Inflammatory macrophage treated with lipopolysaccharide for 4 hours (primary cell): ENCODE results near the gene SFMBT1.

ENCODE experiments used
- DNase-seq: peaks from one replicate; pipeline ENCODE4 v3.0.0-alpha.2; 2020

The SFMBT1 gene

DNA sequence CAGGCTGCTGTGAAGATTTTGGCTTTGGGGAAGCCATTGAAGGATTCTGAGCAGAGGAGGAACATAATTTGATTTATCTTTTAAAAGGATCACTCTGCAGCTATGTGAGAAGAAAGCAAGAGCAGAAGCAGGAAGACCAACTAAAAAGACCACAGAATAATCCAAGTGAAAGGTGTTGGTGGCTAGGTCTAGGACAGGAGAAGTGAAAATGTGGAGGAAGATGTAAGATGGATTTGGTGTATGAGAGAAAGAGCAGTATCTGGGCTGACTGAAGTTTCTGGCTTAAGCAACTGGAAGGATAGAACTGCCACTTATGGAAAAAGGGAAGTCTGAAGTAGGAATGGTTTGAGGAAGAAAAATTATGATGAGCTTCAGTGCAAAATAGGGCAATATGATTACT is 62.0 kb downstream of the SFMBT1 start:
- DNase-seq = peak; percentile 33

- peak; percentile 59 for DNase-seq
Observed at GRCh38 chr3:52983336-52983807, 62.5 kb downstream of the SFMBT1 start.

DNA sequence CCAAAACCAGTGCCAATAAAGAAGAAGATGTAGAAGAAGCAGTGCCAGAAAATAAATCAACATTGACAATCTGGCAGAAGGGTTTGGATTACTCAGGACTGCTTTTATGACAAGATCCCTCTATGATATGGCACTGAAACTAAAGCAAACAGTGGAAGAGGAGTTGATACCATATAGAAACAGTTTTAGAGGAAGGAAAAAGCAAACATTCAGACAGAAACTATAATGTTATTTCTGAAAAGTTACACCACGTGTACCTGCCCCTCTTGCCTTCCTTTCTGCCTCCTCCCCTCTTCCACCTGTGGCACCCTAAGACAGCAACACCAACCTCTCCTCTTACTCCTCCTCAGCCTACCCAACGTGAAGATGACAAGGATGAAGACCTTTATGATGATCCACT is 63.0 kb downstream of the SFMBT1 start:
- DNase-seq = peak; percentile 7

DNA sequence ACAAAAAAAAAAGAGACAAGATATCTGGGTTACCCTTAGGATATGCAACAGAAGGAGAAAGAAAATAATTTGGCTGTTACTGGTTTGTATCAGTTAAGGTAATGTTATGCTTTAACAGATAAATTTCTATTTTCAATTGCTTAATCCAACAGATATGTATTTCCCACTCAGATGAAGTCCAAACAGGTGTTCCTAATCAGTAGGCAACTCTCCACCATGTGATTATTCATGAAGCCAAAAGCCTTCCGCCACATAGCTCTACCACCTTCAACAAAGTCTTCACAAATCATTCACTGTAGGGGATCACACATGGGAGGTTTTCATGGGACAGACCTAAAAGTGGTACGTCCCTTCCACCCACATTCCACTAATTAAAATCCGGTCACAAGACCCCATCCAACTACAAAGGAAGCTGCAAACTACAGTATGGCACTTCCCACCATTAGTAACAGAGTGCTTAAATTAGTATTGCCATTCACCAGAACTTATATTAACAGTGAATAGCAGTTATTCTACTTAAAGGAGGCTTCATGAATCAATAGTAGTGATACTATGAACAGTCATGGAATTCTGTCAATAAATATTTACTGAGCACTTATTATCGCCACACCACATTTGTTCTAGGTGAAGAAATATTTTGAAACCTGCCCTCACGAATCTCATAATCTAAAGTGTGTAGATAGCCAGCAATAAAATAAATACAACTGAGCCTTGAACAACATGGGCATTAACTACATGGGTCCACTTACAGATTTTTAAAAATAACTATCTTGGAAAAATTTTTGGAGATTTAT is 66.5 kb downstream of the SFMBT1 start:
- no peak for DNase-seq

DNA sequence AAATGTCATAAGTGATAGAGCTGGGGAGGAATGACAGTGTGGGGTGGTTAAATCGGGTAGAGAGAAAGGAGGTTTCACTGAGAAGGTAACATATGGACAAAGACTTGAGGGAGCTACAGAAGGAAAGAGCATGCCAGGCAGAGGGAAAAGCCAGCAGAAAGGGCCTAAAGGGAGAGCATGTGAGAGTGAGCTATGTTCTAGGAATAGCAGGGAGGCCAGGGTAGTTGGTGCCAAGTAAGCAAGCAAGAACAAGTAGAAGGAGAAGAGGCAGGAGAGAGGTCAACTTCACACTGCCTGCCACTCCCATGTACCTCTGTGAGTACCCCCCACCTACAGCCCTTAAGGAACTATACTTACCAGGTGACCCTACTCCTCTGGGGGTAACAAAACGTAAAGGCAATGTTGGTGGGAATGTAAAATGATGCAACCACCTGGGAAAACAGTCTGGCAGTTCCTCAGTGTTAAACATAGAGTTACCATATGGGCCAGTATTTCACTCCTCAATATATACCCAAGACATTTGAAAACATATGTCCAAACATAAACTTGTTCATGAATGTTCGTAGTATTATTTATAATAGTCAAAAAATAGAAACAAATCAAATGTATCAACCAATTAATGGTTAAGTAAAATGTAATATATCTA is 67.6 kb downstream of the SFMBT1 start:
- DNase-seq = no peak

DNA sequence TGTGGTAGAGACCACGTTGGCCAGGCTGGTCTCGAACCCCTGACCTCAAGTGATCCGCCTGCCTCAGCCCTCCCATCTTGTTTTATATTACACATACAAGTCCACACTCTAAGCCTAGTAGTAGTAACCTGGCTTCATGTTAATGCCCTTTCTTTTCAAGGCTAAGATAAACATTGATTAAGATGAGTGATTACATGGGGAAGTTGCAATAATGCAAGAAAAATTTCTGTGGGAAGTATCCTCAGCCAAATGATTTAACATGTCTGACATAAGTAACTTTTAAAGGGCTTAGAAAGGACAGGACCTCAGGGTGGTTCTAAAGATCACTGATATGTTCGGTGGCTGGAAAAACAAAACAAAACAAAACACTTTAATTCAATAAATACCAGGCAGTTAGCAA is 72.1 kb downstream of the SFMBT1 start:
- peak; percentile 6 for DNase-seq

GRCh38 chr3:52971895-52972294 is 74.0 kb downstream of the SFMBT1 start:
- no peak for DNase-seq

- DNase-seq = no peak
Observed at GRCh38 chr3:52967398-52967797, 78.5 kb downstream of the SFMBT1 start.

- no peak for DNase-seq
Observed at GRCh38 chr3:52962160-52962559, 83.7 kb downstream of the SFMBT1 start.

GRCh38 chr3:52959773-52960172 is 86.1 kb downstream of the SFMBT1 start:
- no peak for DNase-seq

DNA sequence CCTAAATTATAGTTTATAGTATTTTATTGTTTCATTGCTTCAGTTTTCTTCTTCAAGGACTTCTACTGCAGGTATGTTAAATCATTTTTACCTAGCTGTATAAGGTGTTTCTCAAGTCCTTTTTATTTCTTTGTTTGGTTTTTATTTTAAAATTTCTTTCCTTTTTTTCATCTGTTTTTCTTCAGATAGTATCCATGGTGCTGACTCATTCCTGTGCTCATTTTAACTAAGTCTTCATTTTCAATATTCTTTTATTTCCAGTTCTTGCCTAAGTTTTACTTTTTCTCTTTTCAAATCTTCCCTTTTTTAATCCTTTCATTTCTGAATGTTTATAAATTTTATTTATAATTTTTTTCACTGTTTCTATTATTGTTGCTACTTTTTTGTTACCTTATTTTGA is 106.3 kb downstream of the SFMBT1 start:
- no peak for DNase-seq

GRCh38 chr3:52934630-52935530 is 111.0 kb downstream of the SFMBT1 start:
- DNase-seq = peak; percentile 61

GRCh38 chr3:52931889-52932288 is 114.0 kb downstream of the SFMBT1 start:
- DNase-seq = peak; percentile 11

- no peak for DNase-seq
Observed at GRCh38 chr3:52931328-52931727, 114.5 kb downstream of the SFMBT1 start.

DNA sequence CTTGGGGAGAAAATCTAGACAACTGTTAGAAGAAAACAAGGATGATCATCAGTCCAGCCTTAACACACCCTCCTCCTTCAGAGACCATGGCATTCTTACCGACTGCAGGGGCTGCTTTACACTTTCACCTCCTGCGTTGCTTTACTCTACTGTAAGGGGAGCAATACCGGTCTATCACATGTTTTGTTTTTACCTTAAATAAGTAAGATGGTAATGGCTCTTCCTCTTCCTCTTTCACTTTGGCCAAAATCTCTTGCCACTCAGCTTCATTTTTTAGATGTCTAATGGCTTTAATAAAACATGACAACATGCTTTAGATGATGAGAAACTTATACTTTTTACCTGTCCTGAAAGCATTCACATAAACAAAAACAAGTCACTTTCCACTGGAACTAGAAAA is 115.1 kb downstream of the SFMBT1 start:
- DNase-seq = no peak

- no peak for DNase-seq
Observed at GRCh38 chr3:52926554-52926953, 119.3 kb downstream of the SFMBT1 start.

DNA sequence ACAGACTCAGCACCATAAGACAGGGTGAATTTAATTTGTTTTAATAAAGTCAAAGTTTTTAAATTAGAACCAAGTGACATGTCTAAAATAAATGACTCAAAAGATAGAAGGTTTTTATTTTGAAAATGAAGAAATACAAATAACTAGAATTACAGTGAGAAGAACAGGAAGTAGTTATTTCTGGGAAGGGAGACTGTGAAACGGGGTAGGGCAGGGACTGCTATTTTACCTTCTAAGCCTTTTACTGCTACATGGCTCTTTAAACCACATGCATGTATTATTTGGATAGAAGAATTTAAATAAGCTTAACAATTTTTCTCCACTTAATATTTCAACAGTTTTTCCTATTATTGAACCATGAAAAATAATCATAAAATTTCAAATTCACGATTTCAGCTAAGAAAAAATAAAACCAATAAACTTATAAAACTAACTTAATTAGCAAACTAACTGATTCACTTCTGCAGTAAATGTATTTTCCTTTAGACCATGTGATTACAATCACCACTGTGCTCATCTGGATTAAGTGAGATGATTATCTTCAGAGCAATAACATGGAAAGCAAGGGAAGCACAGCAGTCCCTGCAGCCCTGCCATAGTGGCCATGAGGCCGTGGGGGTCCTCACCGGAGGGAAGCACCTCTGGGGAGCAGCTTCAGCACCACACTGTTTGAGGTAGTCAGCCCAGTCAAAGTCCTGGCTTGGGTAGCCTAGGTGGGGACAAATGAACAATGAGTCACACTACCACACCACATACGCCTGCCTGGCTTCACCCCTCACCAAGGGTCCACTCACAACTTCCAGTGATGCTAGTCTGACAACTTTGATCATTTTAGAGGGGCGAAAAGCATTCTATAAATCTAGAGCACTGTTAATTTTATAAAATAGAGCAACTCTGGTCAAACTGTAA is 120.2 kb downstream of the SFMBT1 start:
- peak; percentile 36 for DNase-seq

DNA sequence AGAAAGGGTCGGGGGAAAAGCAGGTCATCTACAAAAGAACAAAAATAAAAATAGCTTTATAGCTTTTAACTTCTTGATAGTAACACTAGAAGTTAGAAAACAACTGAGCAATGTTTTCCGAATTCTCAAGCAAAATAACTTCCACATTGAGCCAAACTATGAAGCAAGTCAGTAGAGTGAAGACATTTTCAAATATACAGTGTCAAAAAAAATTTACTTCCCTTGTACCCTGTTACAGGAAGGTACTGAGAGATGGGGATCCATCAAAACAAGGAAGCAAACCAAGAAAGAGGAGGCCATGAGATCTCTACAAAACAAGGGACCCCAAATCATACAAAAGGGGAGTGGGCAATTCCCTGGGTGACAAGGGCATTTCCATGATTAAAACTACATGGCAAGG is 121.9 kb downstream of the SFMBT1 start:
- peak; percentile 70 for DNase-seq

DNA sequence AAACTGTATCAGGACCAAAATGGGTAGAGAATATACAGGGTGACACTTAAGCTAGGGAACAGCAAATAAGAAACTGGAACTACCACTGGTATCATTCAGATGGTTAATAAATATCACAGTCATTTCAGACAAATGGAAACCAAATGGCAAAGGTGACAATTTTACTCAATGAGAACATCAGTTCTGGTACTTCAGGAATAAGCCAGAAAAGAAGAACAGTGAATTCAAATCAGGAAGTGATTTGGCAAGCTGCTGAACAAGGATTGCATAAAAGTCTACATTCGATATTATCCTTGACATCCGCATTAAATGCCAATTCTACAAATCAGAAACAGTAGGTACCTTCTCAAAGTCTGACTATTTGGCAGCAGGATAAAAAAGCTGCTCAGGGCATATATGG is 125.0 kb downstream of the SFMBT1 start:
- DNase-seq = peak; percentile 88

- DNase-seq = no peak
Observed at GRCh38 chr3:52917044-52917443, 128.8 kb downstream of the SFMBT1 start.

- peak; percentile 98 for DNase-seq
Observed at GRCh38 chr3:52915294-52915693, 130.6 kb downstream of the SFMBT1 start.
